ENCODE results near the gene CHMP6.
A peak's percentile ranks its signal among the peaks of the same experiment; 100 is the strongest.

The CHMP6 gene

GRCh38 chr17:81032641-81033480 is 41.2 kb downstream of the CHMP6 start:
- DNase-seq = no peak

- DNase-seq = no peak
Measured at GRCh38 chr17:81033535-81034167, 42.0 kb downstream of the CHMP6 start.

GRCh38 chr17:81034168-81034777 is 42.6 kb downstream of the CHMP6 start:
- no peak for DNase-seq

- DNase-seq = peak; percentile 97
Measured at GRCh38 chr17:81034779-81035520, 43.3 kb downstream of the CHMP6 start, which contains the start of gene BAIAP2. TSS of gene BAIAP2 (plus strand) at chr17:81035151. CDS start at chr17:81035255, 104 bp downstream.

GRCh38 chr17:81035521-81036196 is 44.0 kb downstream of the CHMP6 start:
- DNase-seq = no peak

GRCh38 chr17:81036197-81036941 is 44.7 kb downstream of the CHMP6 start:
- DNase-seq = no peak

- no peak for DNase-seq
Measured at GRCh38 chr17:81037026-81037797, 45.6 kb downstream of the CHMP6 start.

DNA sequence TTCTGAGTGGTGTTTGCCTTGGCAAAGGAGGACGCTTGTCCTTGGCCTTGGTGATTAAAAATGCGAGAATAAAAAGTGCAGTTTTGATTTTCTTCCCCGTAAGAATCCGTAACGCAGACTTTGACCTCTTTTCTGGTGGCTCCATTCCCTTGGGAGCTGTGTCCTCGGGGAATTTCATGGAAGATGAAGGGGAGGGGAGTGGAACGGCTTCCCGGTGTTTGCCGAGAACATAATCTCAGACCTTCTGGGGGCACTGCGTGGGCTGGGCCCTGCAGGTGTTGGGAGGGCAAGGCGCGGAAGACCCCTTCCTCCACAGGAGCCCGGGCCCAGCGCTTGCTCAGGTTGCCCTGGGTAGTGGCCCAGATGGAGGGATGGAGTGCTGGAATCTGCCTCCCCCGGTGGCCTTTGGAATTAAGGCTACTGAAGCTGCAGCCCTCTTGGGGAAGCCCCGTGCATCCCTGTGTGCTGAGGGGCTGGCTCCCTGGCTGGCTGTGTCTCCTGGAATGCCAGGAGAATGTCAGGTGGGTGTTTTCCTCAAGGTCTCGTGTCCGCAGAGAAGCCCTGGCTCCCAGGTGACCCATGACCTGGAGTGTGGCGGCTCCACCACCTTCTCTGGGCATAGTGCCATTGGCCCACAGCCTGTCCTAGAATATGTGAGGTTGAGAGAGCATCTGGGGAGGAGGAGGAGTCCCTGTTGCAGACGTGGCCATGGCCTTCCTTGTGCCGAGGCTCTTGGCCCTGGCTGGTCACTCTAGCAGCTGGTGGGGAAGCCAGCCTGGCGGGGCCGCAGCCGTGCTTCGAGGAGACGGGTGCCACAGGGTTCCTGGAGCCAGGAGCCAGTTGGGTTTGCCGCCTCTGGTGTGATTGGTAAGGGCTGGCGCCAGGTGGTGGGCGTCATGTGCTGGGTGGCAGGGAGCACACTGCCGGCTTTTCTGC is 46.4 kb downstream of the CHMP6 start:
- no peak for DNase-seq

- no peak for DNase-seq
Measured at GRCh38 chr17:81039096-81039495, 47.5 kb downstream of the CHMP6 start.

- no peak for DNase-seq
Measured at GRCh38 chr17:81039854-81040758, 48.5 kb downstream of the CHMP6 start.

DNA sequence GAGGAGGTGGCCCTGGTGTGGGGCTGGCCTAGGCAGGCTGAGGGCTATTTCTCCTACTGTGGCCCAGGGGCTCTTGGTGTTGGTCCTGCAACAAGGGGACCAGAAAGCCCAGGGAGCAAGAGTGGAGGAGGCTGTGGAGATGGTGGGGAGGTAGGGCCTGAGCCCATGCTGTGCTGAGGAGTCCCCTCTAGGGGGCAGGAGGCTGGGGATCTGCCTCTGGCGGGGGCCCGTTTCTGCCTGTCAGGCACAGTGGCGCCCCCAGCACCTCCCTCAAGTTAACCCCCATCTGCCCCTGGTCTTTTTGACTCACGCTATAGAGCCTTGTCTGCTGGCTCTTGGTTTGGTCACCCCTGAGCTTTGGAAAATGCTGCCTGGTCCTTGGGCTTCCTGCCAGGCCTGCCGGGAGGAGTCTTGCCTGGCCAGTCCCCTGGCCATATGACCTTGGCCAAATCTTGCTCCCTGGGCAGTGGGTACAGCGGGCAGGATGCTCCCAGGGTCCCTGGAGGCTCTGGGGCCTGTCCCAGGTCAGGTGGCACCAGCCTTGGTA is 49.2 kb downstream of the CHMP6 start:
- no peak for DNase-seq

- DNase-seq = no peak
Measured at GRCh38 chr17:81042606-81043005, 51.0 kb downstream of the CHMP6 start.

DNA sequence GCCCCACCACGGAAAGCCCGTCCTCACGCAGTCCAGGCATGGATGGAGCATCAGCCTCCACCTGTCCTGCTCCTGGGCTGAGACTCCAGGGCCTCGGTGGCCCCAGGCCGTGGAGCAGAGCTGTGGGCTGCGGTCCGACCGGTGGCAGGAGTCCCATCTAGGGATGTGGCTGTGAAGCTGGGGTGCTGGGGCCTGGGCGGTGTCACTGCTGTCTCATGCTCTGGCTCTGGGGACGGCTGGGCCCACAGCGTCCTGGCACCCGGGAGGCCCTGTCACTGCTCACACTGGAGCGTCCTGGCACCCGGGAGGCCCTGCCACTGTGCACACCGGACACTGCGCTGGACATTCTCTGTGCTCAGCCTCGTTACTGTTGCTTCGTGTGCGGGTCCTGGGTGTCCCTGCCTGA is 51.7 kb downstream of the CHMP6 start:
- no peak for DNase-seq

DNA sequence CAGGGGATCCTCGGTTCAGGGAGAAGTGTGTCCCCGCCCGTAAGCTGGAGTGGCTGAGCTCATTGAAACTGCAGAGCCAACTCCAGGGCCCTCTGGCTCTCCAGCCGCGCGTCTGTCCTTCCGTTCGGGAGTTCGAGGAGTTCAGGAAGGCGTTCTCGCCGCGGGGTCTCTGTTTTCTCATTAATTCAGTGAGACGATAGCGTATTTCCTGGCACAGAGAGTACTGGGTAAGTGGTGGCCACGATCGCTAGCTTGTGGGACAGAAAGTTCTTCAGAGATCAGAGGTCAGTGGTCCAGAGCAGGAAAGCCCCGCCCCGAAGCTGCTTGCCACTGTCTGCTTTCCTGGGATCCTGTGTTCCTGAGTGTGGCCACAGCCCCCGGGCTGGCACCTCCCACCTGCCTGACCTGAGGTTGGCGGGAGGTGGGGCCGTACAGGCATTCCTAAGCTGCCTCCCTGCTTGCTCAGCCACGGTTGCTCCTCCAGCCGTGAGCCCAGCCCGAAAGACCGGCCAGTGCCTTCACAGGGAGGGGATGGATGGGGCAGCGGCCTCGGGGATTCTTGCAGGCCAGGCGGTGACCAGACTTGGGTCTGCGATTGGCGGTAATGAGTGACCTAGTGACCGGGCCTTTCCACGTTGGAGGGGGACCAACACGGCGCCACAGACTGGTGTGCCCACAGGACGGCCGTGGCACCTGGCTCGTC is 52.2 kb downstream of the CHMP6 start:
- DNase-seq = no peak

DNA sequence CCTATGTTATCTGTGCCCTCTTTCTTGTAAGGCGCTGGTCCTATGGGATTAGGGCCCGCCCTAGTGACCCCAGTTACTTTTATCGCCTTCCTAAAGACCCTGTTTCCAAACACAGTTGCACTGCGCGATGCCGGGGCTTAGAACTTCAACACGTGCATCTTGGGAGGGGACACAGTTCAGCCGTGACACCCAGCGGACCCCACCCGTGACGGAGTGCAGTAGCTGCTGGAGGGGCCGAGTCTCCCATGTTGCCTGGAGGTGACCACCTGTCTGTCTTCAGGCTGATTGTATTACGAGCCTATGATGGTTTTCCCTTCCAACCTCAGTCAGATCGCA is 52.8 kb downstream of the CHMP6 start:
- DNase-seq = no peak

- DNase-seq = peak; percentile 55
Measured at GRCh38 chr17:81044764-81045589, 53.3 kb downstream of the CHMP6 start.

- no peak for DNase-seq
Measured at GRCh38 chr17:81045590-81046095, 54.0 kb downstream of the CHMP6 start.
